GM19438 (cell line): ENCODE data around the gene XAB2.
"Not testable (repeated sequence)": the region's sequence is repeated elsewhere in the genome, so short reads cannot be mapped to it uniquely, and the experiment has no call there.

Experiments used
- ATAC-seq: cut with Tn5 transposase; IDR thresholded peaks from one replicate; pipeline ENCODE4 v1.9.1; 2021; ENCODE audit warnings: low read depth; ENCODE audit not compliant: unreplicated experiment

XAB2 gene

GRCh38 chr19:7590256-7590655, 39.1 kb downstream of the XAB2 start:
- ATAC-seq: no peak

- no peak for ATAC-seq
Observed at GRCh38 chr19:7589822-7590221, 39.5 kb downstream of the XAB2 start.

GRCh38 chr19:7582446-7582845, 46.9 kb downstream of the XAB2 start:
- no peak for ATAC-seq

- ATAC-seq: no peak
Observed at GRCh38 chr19:7579182-7579581, 50.2 kb downstream of the XAB2 start.

GRCh38 chr19:7578127-7578526, 51.2 kb downstream of the XAB2 start:
- ATAC-seq: no peak

GRCh38 chr19:7577422-7577821, 51.9 kb downstream of the XAB2 start:
- ATAC-seq: not testable (repeated sequence)

GRCh38 chr19:7575434-7576040, 53.8 kb downstream of the XAB2 start:
- no peak for ATAC-seq

- ATAC-seq: no peak
Observed at GRCh38 chr19:7570761-7571160, 58.6 kb downstream of the XAB2 start.
